ENCODE measurements around the gene FSCN2.

The FSCN2 gene, protein sequence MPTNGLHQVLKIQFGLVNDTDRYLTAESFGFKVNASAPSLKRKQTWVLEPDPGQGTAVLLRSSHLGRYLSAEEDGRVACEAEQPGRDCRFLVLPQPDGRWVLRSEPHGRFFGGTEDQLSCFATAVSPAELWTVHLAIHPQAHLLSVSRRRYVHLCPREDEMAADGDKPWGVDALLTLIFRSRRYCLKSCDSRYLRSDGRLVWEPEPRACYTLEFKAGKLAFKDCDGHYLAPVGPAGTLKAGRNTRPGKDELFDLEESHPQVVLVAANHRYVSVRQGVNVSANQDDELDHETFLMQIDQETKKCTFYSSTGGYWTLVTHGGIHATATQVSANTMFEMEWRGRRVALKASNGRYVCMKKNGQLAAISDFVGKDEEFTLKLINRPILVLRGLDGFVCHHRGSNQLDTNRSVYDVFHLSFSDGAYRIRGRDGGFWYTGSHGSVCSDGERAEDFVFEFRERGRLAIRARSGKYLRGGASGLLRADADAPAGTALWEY

DNA sequence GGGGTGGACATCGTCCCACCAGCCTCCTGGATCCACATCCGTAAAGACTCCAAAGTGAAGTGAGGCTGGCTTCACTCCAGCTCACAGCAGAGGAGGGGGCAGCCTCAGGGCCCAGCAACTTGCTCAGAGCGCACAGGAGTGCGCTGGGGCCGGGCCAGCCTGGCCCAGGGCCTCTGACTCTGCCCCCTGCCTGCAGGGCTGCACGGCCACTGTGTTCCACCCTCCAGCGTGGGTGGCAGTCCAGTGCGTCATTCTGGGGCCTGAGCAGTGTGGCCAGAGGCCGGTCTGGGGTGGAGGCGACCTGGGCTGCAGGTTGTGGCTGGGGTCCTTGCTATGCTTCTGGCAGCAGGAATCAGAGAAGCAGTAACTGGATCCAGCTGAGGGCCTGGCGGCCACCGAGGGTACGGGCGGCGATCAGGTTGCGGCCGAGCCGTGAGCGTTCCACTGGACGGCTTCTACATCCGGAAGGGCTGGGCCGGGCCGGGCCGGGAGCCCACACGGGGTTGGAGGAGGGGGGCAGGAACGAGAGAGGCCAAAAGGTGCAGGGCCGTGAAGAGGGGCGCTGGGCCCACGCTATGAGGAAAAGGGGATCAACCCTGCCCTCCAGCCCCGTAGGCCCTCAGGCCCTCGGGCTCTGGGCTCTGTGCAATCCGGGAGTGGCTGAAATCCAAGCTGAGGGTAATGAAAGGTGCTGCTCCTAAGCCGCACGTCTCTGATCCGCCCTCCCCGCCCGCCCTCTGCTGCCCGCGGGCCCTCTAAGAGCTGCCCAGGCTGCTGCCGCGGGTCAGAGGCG lies at the start of gene FSCN2:
Gene FSCN2, plus strand, starts transcription at position 787 of the 793 bp plus-strand sequence. CDS start 155 bp downstream, outside the sequence.
- no peak for DNase-seq

DNA sequence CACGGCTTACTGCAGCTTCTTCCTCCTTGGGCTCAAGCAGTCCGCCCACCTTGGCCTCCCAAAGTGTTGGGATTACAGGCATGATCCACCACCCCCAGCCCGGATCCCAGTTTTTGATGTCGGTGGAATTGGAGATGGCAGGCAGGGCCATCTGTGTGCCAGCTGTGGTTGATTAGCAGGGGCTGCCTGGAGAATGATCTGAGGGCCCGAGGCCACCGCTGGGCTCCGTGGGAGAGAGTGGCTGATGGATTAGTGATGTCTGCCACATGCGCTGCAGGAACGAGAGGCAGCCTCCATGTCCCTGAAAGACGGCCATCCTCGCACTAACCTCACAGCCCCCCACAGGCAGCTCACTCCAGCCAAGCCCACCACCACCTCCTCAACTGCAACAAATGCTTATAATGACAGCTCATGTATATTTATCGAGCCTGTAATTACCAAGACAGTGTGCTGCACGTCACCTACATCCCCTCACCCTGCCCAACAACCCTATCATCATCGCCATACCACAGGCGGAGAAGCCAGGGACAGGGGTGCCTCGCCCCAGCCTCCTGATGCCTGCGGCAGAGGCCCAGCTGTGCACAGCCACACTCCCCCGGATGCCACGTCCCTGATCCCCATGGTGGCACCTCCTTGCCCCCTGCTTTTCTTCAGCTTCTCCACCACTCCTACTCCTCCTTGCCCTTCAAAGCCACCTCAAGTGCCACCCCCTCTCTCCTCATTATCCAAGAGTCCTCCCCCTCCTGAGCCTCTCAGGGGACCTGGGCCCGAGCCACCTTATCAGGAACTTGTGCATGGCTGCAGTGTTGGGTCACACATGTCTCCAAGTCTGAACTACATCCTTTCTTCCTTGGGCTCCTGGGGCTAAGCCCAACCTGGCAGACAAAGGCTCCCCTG lies 48.8 kb upstream of the FSCN2 start:
- no peak for DNase-seq

DNA sequence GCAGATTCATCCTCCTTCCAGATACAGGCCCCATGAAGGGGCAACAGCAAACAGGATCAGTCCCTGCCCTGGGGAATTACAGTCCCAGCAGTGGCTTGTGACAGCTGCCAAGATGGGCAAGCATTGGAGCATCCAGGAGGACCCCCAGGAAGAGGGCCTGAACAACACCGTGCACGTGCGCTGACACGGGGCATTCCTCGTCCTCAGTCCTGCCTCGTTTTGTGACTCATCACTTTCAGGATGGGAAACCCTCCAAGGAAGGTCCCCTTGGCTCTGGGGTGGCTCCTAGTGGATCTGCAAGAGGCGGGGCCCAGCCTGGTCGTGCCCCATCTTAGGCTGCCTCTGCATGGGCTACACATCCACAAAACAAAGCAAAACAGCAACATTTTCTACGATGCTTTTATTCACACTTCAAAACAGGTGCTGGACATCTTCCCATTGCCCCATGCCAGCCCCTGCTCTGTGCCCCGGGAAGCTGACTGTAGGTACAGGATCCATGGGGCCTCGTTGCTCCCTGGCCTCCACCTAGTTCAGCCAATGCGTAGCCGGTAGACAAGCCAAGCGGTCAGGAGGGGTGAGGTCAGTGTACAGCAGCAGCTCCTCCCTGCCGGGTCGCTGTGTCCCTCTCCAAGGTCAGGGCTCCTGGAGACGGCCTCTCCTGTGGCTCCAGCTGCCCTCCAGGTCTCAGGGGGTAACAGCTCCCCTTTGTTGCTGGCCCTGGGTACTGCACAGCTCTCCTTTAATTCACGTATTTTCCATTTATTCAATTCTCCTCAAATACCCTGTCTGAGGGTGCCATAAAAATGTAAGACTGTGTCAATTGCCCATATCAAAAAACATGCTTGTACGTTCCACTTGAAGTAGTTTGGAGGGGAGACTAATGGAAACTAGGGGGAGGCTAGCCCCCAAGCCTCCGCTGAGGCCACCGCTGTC lies 47.8 kb upstream of the FSCN2 start:
- peak; percentile 79 for DNase-seq

DNA sequence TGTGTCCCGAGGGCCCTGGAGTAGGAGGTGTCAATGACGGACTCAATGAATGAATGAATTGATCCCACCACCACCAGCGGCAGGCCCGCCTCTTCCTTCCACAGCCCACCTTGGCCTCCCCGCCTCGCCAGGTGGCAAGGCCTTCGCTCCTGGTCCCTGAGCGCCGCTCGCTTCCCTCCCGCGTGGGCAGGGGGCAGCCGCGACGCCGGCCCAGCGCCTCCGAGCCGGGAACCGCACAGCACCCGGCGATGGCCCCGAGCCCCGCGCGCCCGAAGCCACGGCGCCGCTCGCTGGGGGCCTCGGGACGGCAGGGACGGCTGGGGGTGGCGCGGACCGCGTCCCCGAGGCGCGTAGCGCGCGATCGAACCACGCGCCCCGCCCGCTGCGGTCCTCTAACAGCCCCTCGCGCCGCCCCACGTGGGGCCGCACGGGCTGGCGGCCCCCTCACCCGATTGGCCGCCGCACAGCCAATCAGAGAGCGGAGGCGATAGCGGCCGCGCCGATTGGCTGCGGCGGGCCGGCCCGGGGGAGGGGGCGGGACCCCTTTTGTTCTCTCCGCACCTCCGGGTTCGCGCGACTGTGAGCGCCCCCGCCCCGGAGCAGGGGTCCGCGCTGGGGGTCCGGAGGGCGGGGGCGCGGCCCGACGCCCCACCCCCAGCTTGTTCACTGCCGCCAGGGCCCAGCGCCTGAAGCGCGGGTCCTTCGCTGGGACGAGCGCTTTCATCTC lies 46.9 kb upstream of the FSCN2 start:
- DNase-seq: peak; percentile 68

DNA sequence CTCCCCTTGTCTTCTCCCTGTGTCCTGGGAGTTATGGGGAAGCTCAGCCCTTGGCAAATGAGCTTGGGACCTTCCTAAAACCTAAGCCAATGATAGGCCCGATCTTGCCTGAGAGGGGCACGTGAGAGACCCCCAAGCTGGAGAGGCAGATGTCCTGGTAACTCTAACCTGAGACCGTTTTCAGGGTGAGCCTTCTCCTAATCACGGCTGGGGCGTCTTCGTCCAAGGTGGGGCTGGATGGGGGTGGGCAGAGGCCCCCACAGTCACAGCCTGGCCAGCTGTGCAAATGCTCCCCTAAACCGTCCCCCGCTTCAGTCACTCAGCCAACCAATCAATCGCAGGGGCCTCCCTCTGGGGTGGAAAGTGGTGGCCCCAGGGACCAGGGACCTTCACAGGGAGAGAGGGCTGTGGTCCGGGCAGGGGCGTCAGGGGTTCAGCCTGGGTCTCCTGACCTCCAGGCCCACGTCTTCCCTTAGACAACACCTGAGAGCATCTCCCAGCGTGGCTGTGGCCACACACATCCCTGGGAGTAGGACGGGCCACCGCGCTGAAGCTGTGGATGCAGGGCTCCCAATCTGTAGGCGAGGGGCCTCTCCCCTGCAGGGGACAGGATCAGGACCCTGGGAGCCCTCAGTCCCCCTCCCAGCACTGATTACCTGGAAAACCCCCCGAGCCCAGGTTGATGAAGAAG lies 46.2 kb upstream of the FSCN2 start:
- DNase-seq: peak; percentile 68

DNA sequence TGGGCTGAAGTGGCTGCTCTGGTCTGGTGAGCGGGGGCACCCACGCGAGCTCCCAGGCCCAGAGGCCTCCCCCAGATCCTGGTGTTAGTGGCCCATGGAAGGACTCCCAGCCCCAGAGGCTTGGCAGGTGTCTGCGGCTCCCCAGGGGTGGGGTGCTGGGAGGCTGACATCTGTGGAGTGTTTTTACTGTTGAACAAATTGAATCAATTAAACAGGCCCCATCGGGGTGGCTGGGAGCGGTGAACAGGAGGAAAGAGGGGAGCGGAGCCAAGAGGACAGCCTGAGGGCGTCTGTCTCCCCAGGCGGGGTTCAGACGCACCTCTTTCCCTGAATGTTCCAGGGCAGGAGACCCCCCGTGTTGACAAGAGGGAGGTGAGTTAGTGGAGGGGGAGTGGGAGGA lies 45.5 kb upstream of the FSCN2 start:
- DNase-seq: no peak

DNA sequence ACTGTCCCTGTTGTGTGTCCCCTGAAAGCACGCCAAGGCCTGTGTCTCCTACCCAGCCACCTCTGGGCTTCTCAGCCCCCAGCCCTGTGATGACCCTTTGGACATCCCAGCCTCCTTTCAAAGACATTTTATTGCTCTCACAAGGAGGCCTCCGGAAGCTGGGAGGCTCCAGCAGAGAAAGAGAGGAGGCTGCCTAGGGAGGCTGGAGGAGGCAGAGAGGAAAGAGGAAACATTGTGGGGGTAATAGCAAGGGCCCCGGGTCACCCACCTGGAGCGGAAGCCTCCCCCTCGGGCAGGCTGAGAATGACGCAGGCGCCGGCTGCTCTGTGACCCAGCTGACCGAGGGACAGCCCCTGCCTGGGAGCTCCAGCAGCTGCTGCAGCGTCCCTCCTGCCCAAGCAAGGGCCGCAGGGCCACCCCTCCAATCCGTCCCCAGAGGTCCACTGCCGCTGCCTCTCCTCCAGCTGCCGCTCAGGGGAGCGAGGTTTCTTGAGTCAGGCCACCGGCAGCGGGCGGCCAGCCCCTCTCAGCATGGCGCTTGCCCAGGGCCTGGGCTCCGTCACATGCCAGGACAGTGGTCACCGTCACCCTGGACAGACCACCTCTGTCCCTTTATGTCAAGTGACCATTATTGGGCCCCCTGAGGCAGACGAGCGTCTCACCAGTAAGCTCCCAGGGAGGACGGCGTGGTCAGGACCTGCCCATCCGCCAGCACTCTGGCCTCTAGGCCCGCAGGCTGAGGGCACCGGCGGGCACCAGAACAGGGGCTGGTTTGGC lies 44.9 kb upstream of the FSCN2 start:
- no peak for DNase-seq

DNA sequence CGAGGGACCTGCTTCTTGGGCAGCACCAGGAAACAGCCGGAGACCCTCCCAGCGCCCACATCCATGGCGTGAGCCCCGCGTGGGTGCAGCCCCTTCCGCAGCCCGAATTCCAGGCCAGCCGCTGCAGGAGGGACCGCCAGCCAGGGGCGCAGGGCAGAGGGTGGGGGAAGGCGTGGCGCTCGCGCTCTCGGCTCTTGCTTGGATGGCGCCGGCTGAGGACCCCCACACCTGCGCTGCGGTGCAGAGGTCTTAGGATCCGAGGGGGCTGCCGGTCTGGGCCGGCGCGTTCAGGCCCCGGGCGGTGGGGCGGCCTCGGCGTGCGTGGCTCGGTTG lies 44.3 kb upstream of the FSCN2 start:
- no peak for DNase-seq

DNA sequence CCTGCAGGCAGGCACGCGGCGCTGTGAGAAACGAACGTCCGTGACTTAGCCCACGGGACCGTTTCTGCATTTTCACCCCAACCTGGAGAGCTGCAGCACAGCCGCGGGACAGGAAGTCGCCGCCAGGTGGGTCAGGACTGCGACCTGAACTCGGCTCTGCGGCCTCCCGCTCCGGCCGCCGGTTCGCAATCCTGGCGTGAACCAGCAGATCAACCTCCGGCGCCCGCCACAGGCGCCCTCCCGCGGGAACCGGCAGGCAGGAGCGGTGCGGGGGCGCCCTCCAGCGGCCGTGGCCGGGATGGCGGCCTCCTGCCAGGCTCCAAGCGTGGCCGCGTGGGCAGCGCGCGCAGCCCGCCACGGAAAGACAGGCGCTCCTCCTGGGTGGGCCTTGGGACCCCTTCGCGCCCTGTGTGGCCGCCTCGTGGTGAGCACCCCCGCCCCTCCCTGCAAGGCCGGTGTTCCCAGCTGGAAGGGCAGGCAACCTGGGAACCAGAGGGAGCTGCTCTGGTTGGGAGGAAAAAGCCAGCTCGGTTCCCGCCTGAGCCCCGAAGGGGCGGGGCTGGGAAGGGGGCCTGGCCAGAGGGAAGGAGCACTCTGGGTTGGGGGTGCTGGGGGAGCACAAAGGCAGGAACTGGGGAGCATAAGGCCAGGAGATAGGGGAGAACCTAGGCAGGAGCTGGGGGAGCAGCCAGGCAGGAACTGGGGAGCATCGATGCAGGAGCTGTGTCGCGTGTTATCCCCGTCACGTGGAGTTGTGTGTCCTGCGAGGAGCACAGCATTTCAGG lies 43.8 kb upstream of the FSCN2 start:
- peak; percentile 37 for DNase-seq

DNA sequence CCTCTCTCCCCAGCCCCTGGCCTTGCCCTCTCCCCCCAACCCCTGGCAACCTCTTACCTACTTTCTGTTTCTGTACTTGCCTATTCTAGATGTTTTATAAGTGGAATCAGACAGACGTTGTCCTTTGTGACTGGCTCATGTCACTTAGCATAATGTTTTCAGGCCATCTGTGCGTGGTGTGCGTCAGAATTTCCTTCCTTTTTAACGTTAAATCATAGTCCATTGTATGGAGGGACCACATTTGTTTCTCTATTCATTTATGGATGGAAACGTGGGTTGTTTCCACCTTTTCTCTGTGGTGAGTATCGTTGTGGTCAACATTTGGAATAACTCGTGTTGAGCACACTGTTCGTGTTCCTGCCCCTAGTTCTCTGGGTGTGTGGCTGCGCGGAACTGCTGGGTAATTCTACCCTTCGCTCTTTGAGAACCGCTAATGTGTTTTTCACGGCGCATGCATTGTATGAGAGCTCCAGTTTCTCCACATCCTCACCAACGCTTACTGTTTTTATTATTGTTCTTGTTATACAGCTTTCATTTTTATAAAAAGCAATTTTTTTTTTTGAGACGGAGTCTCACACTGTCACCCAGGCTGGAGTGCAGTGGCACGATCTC lies 41.9 kb upstream of the FSCN2 start:
- no peak for DNase-seq

DNA sequence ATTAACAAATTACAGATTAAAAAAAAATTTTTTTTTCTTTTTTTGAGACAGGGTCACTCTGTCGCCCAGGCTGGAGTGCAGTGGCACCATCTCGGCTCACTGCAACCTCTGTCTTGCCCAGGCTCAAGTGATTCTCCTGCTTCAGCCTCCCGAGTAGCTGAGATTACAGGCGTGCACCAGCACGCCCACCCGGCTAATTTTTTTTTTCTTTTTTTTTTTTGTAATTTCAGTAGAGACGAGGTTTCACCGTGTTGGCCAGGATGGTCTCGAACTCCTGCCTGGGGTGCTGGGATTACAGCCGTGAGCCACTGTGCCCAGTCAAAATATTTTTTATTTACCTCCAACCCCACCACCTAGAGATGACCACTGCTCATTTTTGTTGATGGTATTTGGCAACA lies 41.1 kb upstream of the FSCN2 start:
- no peak for DNase-seq

DNA sequence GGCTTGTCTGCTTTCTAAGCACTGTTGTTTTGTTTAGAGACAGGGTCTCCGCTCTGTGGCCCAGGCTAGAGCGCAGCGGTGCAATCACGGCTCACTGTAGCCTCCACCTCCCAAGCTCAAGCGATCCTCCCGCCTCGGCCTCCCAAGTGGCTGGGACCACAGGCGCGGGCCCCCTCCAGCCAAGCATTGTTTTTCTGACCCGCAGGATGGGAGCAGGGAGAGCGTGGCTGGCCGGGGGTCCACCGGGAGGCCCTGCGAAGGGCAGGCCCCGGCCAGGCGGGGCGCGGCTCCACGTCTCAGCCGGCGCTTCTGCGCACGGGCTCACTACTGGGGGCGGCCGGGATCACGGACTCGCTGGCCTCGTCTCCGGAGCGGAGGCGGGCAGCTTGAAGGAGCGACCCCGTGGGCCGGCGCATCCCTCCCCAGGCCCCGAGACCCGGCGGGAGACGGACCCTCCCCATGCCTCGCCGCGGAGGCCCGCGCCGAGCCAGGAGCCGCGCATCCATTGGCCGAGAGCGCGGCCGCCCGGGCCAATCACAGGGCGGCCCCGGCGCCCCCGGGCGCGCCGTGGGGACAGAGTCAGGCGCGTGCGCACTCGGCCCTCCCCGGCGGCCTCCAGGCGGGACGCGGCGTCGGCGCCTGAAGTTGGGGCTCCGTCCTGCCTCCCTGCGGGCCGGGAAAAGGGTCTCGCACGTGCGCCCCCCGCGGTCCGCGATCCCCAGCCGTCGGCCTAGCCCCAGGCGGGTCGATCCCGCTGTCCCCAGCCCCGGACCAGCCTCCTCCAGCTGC lies 40.5 kb upstream of the FSCN2 start:
- peak; percentile 54 for DNase-seq

DNA sequence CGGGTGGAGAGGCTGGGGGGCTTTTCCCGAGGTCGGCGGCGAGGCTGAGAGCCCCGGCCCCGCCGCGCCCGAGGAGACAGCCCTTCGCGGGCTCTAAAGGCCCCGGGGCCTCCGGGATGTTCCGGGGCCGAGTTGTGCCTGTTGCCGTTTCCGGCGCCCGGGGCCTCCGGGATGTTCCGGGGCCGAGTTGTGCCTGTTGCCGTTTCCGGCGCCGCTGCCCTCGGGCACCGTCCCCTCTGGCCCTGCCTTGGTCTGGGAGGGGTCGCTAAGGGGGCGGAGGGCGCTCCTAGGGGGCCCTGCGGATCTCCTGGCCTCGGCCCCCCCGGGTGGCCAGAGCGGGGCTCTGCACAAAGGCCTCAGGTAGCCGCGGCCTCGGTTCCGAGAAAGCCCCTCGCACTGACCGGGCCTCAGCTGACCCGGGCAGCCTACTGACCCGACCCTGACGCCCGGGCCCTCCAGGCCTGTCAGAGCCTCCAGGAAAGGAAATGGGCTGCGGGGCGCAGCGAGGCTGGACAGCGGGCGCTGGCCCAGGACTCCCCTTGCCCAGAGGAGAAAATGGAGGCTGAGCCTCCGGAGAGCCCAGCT lies 39.8 kb upstream of the FSCN2 start:
- no peak for DNase-seq

DNA sequence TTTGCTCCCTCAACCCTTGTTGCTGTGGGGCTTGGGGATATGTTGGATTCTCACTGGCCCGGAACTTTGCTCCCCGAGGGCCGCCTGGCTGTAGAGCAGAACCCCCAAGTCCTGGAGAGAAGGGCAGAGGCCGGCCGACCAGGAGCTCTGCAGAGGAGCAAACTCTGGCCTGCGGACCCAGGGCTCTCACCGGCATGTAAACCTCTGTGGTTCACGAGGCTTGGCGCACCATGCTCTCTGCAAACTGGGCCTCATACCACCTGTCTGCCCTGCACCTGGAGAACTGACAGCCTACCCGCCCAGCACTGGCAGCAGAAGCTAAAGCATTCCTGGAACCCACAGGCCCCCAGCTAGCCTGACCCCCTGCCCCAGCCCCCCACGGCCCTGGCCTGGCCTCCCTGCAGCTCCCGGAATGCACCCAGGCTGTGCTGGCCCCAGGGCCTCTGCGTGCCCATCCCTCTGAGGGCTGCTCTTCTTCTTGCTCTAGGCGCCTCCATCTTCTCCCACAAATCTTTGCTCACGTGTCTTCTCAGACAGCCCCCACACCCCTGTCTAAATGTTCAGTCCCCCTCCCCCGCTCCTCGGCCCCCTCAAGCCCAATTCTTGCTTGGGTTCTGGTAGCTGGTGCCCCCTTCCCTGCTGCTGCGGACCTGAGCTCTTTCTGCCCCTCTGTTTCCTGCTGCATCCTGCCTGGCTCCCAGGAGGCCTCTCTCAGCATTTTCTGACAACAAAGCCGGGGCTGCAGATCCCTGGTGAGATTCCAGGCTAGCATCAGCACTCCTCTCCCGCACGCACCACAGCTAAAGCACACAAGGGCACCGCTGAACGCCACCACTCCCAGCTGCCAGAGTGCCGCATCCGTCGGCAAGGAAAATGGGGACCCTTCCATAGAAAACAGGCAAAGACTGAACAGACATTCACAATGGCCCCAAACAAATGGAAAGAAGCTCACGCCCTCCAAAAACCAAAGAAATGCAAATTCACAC lies 38.9 kb upstream of the FSCN2 start:
- DNase-seq: no peak

DNA sequence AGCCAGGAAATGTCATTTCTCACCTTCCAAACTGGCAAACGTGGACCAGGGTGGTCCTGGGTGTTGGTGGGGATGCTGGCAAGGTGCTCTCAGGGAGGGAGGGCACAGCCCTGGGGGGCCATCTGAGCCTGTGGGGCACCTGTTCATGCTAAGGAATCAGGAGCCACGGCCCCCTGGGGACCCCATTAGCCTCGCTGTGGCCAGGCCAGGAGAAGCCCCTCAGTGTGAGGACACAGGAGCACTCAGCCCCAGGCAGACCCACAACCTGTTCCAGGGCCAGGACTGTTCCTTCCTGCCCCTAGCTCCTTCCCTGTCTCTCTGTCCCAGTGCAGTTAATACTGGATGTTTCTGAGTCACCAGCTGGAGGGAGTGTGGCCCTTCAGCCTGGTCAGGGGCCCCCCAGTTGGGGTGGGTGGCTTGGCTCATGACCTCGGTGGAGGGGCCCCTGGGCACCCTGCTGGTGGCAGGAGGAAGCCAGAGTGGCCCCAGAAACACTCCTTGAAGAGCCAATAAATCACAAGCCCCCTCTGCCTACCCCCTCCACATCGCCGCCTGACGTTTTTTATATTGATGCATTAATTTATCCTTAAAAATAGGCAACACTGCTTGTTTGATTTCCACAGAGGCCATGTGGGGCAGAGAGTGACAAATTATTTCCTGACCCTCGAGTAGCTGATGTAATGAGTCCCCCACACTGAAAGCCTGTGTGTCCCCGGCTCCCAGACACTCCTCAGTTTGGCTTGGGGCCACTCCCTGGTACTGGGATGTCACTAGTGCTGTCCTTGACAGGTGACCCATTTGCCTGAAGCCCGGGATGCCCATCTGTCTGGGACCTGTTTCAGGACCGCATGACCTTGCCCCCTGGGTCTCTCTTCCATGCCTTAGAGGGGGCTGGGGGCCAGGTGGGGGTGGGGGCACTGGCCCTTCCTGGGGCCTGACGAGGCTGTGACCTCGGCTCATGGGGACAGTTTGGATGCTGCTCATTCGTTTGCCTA lies 37.9 kb upstream of the FSCN2 start:
- no peak for DNase-seq
